Stimulated activated naive CD8-positive, alpha-beta T cell treated with anti-CD3 and anti-CD28 coated beads, Interleukin-15, Interleukin-2, amounts not matched to agents 100 U/mL and 50 U/mL, for 24 hours (primary cell): ENCODE data around the gene GPER1.
"Not testable (repeated sequence)": the region's sequence is repeated elsewhere in the genome, so short reads cannot be mapped to it uniquely, and the experiment has no call there.

Source experiments
- ATAC-seq: fragments of 150-1000 bp; cut with Tn5 transposase; one replicate; pipeline ENCODE4 v1.10.0; 2021
- DNase-seq: peaks from one replicate; pipeline ENCODE4 v3.0.0; 2021

GPER1 gene

DNA sequence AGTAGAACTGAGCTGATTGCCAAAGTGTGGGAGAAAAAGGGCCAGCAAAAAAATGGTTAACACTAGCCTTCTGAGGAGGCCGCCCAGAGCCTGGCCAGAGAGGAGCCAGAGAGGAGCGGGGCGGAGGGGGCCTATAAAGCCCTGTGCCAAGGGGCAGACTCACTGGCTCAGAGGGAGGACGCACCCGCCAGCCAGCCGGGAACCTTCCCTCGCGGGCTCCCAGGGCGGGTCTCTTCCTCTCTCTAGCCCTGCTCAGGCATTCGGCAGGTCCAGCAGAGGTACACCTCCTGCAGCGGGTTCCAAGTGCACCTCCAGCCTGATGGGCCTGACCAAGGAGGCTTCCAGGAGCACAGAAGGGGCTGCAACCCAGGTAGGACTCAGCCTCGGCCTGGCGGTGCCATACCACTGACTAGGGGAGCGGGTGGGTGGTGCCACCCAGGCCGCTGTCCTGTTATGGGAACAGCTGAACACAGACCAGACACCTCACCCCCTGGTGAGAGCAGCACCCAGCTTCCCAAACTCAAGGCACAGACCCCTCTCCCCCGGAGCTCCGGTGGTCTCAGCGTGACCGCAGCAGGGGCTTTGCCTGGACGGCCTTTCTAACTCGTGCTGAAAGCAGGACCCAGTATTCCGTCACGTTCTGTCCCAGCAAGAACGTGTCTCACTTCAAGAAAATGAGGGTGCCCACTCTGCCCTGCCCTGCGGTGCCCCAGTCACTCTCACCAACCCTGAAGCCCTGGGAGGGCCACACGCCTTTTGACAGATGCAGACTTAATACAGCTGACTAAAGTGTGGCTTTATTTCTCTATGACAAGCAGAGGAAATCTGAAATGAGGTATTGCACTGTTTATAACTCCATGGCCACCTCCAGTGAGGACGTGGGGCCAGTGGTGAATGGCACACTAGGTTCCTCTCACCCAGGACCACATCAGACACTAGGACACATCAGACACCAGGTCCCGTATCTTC, at the start of gene GPER1:
TSS of gene GPER1 (plus strand) at position 162 of the 969 bp plus-strand sequence. CDS start 3,616 bp downstream, outside the sequence.
- DNase-seq (no peak), ATAC-seq (no peak)

DNA sequence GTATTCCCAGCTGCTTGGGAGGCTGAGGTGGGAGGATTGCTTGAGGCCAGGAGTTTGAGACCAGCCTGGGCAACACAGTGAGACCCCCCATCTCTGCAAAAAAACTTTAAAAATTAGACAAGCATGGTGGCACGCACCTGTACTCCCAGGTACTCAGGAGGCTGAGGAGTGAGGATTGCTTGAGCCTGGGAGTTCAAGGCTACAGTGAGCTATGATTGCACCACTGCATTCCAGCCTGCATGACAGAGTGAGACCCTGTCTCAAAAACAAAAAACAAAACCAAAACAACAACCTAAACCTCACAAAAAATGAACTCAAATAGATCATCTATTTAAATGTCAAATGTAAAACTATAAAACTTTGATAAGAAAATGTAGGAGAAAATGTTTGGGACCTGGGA, 47.7 kb upstream of the GPER1 start:
- not testable (repeated sequence) for ATAC-seq

DNA sequence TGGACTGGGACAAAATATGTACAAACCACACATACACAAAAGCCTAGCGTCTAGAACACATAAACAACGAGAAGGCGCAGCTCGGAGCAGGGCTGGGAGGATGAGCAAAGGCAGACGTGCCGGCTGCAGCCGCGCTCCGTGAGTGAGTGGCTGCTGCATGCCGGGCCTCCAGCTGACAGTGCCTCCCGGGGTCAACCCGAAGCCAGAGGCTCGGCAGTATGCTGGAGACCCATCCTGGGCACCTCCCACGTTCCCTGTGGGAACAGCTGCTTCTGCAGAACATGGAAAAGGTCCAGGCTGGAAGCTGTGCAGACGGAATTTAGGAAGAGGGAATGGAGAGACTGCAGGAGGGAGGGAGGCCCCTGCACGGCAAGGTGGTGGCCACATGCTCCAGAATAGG, 47.1 kb upstream of the GPER1 start:
- DNase-seq (no peak), ATAC-seq (no peak)

More for the DNA sequence above, 47.7 kb upstream of the GPER1 start:
- not testable (repeated sequence) for DNase-seq

DNA sequence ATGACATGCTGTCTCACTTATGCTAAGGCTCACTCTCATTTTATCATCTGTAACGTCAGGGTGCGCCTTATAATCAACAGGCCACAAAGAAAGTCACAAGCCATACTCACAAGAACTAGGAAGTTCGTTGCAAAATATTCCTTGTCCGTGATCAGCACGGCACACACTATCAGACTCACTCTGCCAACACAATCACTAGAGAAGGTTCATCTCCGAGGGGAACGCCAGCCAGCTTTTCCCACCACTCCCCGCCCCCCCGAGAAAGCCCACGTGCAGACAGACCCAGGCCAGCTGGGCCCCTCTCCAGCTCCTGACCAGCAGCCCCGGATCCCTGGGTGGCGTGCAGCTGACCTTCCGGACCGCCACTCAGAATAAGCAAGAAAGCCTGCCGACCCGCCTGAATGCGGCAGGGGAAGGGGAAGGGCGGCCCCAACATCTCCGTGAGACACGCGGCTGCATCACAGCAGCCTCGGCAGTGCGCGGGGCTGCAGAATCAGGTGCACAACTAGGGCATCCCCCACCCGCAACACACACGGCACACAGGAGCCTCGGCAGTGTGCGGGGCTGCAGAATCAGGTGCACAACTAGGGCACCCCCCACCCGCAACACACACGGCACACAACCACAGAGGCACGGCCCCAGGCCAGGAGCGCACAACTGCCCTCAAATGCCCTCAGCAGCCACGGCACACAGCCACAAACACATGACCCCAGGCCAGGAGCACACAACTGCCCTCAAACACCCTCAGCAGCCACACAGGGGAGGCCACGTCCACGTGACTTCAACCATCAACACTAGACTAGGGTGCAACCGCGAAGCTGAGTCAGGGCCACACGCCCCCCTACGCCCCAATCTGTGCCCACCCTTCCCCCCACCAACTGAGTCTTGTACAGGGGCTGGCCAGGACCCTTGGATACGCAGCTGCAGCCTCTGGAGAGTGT, 46.1 kb upstream of the GPER1 start:
- DNase-seq (no peak), ATAC-seq (no peak)

DNA sequence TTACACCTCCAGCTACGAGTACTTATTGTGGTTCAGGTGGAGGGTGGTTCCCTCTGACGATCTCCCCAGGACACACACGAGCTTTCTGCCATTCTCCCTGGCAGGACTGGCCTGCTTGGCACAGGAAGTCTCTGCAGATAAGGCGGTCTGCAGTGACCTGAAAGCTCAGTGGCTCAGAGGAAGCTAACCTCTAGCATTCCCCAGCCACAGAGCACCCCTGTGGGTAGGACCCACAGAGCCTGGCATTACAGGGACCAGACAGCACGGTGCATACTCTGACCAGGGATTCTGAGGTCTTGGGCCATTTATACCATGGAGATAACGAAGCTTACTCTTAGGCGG, 45.5 kb upstream of the GPER1 start:
- ATAC-seq (no peak), DNase-seq (no peak)

DNA sequence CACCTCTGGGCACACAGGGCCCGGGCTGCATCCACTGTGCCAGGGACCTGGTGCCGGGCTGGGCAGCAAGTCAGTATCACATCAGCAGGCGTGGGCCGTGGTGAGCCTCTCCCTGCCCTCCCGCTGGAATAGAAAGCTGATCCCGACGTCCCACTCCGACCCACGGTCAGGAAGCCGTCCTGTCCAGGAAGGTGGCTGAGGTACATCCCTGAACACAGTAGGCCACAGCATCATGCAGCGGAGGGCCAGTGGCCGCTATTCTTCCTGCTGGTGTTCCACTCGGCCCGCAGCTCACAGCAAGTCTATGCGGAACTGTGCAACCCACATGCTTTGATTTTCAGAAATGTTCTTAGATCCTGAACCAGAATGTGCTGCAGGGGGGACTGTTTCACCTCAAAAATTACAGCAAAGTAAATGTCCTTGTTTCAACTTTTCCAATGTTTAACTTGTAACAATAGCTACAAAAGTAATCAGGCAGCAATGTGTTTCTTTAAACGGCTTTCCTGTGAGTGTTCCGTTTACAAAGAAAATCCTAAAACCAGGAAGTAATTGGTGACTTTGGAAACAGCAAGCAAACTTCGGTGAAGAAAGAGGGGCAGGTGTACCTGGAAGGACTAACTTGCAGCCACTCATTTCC, 44.2 kb upstream of the GPER1 start:
- DNase-seq (no peak), ATAC-seq (no peak)

DNA sequence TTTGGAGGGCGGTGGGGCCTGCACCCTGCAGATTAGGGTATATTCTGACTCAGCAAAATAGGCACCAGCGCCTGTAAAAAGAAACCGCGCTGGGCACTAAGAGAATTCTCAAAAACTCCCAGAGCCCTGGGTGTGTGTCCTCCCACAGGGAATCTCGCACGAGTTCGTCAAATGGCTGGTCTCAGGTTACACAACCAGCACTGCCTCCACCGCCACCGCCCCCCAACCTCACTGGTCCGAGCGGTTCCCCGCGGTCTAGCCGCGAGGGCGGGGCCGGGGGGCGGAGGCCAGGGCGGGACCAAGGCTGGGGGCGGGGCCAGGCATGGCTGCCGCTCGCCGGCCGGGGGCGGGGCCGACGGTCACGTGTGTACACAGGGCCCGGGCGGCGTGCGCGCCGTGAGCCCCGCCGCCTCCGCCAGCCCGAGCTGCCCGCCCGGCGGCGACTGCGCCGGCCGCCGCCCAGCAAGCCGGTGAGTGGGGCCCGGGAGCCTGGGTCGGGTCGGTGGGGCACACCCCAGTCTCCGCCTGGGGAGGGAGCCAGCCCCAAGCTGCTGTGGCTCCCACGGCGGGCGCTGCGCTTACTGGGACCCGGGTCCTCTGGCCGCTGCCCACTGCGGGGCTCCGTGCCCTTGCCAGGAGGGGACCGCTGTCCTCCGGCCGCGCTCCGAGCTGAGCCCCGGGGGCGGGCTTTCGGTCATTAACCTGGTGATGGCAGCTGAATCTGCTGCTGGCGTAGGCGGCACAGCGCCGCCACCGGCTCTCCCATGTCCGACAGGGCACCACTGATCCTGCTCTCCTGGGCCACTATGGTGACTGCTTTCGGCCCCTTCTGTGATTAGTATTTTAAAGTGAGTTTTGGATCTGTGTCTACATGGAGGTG, 43.5 kb upstream of the GPER1 start, which contains the start of gene GPR146:
TSS of gene GPR146 (plus strand) at position 358 of the 880 bp plus-strand sequence. CDS start 12,970 bp downstream, outside the sequence.
- peak; percentile 96 for DNase-seq
- ATAC-seq = peak; percentile 96

DNA sequence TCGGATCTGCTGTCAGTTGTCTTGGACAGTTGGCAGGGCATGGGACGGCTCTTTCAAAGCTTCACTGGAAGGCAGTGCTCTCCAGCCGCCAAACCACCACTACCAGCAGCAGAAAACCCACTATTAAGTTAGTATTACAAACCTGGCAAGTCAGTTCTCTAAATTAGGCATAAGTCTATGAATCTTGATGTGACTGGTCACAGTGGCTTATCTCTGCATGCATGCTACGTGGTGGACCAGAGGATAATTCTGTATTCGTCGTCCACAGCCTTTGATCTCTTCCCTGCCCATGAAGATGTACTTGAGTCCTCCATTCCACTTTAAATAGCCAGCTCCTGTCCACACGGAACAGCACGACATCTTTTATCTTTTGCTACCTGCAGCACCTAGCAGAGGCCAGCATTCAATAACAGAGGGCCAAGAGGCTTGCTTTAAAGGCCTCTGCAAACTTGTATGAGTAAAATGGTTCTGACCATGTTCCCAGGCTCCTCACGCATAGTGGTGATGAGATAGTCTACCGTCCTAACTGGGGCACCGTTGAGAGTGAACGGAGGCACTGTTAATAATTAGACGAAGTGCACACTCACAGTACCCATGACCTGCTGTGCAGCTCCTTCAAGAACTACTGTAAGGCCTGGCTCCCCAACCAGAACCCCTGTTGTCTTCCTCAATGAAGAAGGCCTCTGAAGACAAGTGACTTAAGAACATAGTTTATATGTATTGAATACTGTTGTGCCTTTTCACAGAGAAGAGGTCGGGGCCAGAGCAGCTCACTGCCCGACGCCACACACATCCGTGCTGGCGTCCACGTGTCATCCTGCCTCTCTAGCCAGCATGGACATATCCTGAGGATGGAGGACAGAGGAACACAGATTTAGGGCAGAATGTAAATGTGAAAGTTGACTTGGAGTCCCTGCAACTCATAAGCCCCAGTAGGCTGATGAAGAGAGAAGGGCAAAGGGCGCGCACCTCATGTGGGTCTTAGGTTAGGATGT, 42.5 kb upstream of the GPER1 start:
- no peak for DNase-seq
- no peak for ATAC-seq

DNA sequence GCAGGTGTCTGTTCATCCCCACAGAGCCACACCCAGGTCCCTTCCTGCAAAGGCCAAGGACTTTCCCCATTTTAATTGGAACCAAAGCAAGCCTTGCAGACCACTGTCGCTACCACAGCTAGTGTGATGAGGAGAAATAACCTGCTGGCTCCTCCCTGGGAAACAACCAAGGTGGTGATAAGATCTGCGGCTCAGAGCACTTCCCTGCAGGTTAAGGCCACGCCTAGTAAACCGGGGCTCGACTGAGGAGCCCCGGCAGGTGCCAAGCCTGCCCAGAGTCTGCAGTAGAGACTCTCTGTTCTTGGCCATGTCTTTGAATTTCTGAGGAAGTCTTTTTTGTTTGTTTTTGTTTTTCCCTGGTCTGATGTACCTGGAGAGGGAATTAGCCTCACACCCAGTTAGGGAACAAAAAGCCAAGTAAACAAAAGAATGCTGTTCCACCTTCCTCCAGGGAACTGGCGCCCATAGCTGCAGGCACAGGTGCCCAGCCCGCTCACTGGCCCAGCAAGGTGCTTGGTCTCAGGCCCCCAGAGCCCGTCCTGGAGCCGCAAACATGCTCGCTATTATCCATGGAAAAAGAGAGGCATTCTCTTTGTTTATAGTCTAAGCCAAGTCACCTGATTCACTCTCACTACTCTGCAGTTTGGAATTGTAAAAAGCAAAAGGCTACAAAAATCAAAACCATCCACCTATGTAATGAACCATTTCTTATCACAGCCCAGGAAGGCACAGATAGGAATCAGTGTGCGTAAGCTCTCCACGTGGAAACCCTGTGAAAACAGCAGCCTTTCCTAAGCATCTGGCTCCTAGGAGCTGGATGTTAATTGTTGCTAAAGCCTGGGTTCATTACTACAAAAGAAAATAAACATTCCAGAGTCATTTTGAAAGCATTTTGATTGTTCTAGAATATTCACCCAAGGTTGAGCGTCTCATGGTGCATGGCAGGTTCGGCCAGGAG, 40.9 kb upstream of the GPER1 start:
- DNase-seq (no peak), ATAC-seq (no peak)

DNA sequence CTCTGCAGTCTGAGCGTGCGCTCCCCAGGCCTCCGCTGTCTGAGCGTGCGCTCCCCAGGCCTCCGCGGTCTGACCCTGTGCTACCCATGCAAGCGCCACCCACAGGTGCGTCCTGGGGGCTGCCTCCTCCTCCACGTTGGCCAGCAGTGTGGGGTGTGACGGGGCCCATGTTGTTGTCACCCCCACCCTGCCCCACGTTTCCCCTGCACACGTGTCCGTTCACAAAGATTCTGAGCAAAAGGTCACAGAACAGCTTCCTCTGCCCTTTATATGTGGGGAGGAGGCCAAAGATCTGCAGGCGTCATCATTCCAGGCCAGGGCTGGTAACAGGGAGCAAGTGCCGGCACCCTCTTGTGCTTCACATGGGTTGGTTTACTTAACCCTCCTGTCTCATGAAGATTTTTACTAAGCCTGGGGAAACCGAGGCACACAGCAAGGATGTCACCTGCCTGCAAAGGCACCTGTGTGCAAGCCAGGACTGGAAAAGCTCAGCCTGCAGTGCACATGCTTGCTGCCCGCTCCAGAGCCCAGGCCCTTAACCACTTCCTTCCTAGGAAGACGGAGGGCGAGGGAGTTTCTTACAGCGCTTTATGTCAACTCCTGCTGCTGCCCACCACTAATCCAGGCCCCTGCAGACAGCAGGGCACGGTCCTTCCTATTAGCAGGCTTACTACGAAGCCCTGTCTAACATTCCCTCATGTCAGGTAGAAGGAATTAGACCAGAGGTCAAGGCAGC, 38.7 kb upstream of the GPER1 start:
- DNase-seq = no peak
- no peak for ATAC-seq

DNA sequence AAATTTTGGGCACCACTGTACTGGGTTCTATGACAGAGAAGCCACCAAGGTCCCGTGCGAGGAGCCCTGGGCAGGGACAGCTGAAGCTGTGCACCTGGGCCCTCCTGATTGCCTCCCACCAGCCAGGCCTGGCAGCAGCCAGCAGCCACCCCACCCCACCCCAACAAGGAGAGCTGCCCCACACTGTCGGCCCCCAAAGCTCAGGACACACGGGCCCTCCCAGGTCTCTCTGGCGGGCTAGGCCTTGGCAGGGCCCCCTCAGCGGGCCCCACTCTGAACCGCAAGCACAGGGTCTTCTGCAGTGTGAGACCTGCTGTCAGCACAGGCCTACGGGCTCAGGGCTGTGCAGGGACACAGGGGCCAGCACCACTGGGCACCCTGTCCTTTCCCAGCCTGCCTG, 38.1 kb upstream of the GPER1 start:
- ATAC-seq = no peak

DNA sequence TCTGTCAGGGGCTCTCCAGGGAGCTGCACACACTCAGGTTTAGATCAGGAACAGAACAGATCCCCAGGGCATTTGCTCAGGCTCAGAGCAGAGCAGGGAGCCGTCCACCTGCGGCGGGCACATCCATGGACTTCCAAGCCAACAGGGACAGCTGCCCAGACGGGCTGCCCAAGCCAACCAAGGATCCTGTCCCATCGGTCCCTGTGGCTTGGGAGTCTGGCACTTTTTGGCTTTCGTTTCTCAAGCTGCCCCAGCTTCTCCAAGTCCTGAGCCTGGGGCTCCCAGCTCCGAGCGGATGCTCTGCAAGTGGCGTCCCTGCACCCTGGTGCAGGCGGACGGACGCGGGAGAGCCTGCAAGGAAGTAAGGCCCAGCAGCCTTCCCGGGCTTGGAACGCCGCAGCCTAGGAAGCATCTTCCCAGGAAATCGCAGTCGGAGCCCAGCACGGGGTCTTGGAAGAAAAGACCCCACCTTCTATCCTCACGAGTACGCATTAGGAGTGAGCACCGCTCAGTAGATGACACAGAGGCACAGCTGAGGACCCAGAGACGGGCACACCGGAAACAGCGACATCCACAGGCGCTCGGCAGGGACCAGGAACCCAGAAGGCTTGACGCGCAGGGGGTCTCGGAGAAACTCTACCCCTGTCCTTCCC, 37.5 kb upstream of the GPER1 start:
- no peak for ATAC-seq

More for the DNA sequence above, 38.1 kb upstream of the GPER1 start:
- no peak for DNase-seq

DNA sequence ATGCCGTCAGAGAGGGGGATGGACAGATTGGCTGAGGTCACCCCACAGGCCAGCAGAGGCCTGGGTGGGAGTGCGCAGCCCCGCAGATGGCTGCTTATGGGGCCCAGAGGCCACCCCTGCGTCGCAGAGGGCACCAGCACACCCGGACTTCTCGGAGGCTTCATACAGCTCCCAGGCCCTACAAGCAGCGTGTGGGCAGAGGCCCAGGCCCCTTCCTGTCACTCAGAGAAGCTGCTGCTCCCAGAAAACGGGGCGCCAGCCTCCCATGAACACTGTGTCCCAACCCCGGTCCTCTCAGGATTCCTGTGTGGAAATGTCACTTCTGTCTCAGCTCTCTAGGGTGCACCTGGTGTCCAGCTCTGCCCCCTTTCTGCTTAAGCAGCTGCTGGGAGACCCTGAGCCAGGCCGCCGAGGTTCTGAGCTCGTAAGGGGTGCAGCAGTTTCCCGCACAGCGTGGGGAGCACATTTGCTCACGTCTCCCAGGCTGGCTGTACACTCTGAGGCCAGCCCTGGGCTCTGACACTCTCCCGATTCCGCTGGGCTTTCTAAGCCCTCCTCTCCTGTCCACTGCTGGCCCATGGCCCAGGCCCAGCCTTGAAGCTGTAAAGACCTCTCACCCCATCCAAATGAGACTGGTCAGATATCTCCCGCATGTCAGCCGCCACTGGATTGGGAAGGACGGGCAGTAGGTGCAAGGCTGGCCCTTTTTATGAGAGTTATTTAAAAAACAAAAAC, 36.8 kb upstream of the GPER1 start:
- no peak for ATAC-seq
- DNase-seq = no peak

More for the DNA sequence above, 37.5 kb upstream of the GPER1 start:
- DNase-seq = no peak

DNA sequence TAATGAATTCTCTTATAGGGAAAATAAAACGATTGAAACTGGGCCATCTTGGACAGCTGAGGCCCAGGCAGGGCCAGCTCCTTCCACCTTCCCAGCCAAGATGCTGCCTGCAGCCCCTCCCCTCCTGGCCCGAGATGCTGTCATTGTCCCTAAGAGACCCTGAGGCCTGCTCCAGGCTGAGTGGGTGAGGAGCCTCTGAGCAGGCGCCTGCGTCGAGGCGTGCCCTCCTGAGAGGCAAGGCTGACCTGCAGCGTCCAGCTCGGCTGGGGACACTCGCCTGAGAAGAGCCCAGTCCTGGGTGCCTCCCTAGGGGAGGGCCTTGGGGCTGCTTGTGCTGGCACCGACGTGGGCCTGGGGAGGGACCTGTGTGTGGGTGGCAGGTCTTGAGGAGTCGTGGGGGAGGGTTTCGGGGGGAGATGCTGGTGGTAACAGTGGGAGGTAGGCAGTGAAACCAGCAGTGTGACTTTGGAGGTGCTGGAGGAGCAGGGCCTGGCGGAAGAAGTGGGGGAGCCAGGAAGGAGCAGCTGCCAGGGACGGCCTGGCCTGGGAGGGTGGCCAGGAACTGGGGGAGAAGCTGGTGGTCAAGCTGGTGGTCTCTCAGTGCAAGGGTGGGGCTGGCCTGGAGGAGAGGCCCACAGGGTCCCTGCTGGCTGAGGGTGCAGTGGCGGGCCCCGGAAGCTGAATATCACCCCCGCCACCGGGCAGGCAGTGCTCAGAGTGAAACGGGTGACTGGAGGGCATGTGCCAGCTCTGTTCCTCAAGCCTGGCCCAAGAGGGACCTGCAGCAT, 35.7 kb upstream of the GPER1 start:
- DNase-seq = no peak

DNA sequence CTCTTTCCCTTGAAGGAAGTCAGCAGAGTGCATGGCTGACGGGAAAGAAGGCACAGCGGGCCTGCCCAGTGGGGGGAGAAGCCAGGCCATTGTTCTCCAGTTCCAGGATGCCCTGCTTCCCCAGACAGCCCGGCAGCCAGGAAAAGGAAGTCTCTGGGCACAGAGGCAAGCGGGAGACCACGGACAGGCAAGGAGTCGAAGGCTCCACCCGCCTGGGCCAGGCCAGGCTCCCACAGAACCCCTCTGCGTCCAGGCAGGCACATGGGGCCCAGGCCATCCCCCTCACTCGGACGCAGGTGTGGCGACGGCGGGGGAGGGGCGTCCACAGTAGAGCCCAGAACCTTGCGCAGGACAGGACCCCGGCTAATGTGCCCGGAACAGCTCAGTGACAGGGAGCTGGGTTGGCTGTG, 34.9 kb upstream of the GPER1 start:
- no peak for DNase-seq
- ATAC-seq = no peak

More for the DNA sequence above, 35.7 kb upstream of the GPER1 start:
- no peak for ATAC-seq
